GM23248 (cell line): ENCODE results near the gene CREB3L1. TPM values are rescaled to one million over a fixed set of nuclear protein-coding genes. Genes with fewer than 3 reads are reported as not detected.

Experiments
- DNase-seq: peaks from one replicate; pipeline ENCODE4 v3.0.0-alpha.2; 2015
- H2AFZ ChIP-seq: fragments of 200-600 bp; sonication (generic); 2 replicates; pipeline ENCODE4 v1.6.1; 2016; ENCODE audit warnings: antibody characterized with exemption
- H3F3A ChIP-seq: fragments of 200-600 bp; sonication (generic); 2 replicates; pipeline ENCODE4 v1.6.1; 2016; ENCODE audit warnings: mild to moderate bottlenecking, antibody characterized with exemption, mixed run types; ENCODE audit not compliant: insufficient read depth
- H3K27ac ChIP-seq: fragments of 200-600 bp; sonication (generic); 2 replicates; pipeline ENCODE4 v1.5.1; 2016; ENCODE audit warnings: mild to moderate bottlenecking
- H3K27me3 ChIP-seq: fragments of 200-600 bp; sonication (generic); replicated peaks from 2 replicates; pipeline ENCODE4 v1.6.1; 2016; ENCODE audit warnings: mild to moderate bottlenecking; ENCODE audit not compliant: insufficient read depth
- H3K36me3 ChIP-seq: fragments of 200-600 bp; sonication (generic); 2 replicates; pipeline ENCODE4 v1.6.1; 2016; ENCODE audit warnings: low read depth, mild to moderate bottlenecking
- H3K4me1 ChIP-seq: fragments of 200-600 bp; sonication (generic); 2 replicates; pipeline ENCODE4 v1.6.1; 2016; ENCODE audit warnings: mild to moderate bottlenecking; ENCODE audit not compliant: insufficient read depth
- H3K4me2 ChIP-seq: fragments of 200-600 bp; sonication (generic); one replicate; pipeline ENCODE4 v1.6.1; 2016; ENCODE audit warnings: mild to moderate bottlenecking; ENCODE audit not compliant: unreplicated experiment
- H3K4me3 ChIP-seq: fragments of 200-600 bp; sonication (generic); 2 replicates; pipeline ENCODE4 v1.5.1; 2016; ENCODE audit warnings: mild to moderate bottlenecking
- H3K79me2 ChIP-seq: fragments of 200-600 bp; sonication (generic); 2 replicates; pipeline ENCODE4 v1.6.1; 2016; ENCODE audit warnings: mild to moderate bottlenecking; ENCODE audit not compliant: insufficient read depth
- H3K9ac ChIP-seq: fragments of 200-600 bp; sonication (generic); 2 replicates; pipeline ENCODE4 v1.6.1; 2016; ENCODE audit warnings: mild to moderate bottlenecking
- H3K9me2 ChIP-seq: fragments of 200-600 bp; sonication (generic); 2 replicates; pipeline ENCODE4 v1.6.1; 2016; ENCODE audit warnings: mixed run types, mild to moderate bottlenecking, moderate library complexity; ENCODE audit not compliant: insufficient read depth
- H3K9me3 ChIP-seq: fragments of 200-600 bp; sonication (generic); one replicate; pipeline ENCODE4 v1.6.1; 2017; ENCODE audit warnings: low read depth
- H4K20me1 ChIP-seq: fragments of 200-600 bp; sonication (generic); 2 replicates; pipeline ENCODE4 v1.6.0; 2016; ENCODE audit not compliant: insufficient read depth
- EZH2 ChIP-seq: fragments of 200-600 bp; sonication (generic); IDR thresholded peaks from 2 replicates; pipeline ENCODE4 v1.6.1; 2018; ENCODE audit warnings: antibody characterized with exemption, mild to moderate bottlenecking; ENCODE audit not compliant: insufficient read depth, poor library complexity, severe bottlenecking
- EZH2phosphoT487 ChIP-seq: fragments of 200-600 bp; sonication (generic); IDR thresholded peaks from 2 replicates; pipeline ENCODE4 v1.6.1; 2018; ENCODE audit warnings: antibody characterized with exemption, moderate library complexity, mild to moderate bottlenecking, low read depth; ENCODE audit not compliant: insufficient read depth
- WGBS, 2 experiments: methylation state at CpG; one replicate each; pipeline ENCODE4 v1.1.6; 2015 to 2017; ENCODE audit warnings: low lambda C conversion rate in 2 of 2, low coverage in 1 of 2; ENCODE audit errors: missing lambda C conversion rate in 2 of 2; 5-methylcytosine and 5-hydroxymethylcytosine counted together
- in situ Hi-C: fragments of 300-500 bp; cut with MboI; formaldehyde crosslinking; loops from 2 replicates; pipeline ENCODE4 v1.15.0; 2020
- polyA plus RNA-seq: library from polyadenylated mRNA; unstranded; fragments of >200 nt; fragmentation: Nextera tagmentation; extraction: Ambion mirVana; gene quantifications from 2 replicates; pipeline ENCODE4 v1.2.1, GENCODE V29; 2016
- total RNA-seq: library from RNA; depleted of rRNA; stranded (reverse); fragments of >200 nt; shearing (Covaris generic); gene quantifications from 2 replicates; pipeline ENCODE4 v1.2.3, GENCODE V29; 2014

Gene CREB3L1
- total and polyA plus RNA-seq, 2 experiments from 2014 or later = 37.7 to 146 TPM

- TF ChIP-seq EZH2 (no peak), EZH2phosphoT487 (no peak)
- Histone ChIP-seq H3K27me3 (no peaks in the 10 kb centered on the region), H3K9me3 (no peaks in the 10 kb centered on the region), H3K9ac (peak within 1 kb of the TSS; percentile 85), H4K20me1 (no peaks in the 10 kb centered on the region), H3K4me3 (peak within 1 kb of the TSS; percentile 78), H3K79me2 (peaks cover 41% of the 10 kb centered on the region), H2AFZ (peak within 1 kb of the TSS; percentile 75), H3K36me3 (no peaks in the 10 kb centered on the region), H3F3A (no peaks in the 10 kb centered on the region), H3K9me2 (no peaks in the 10 kb centered on the region), H3K27ac (no peak within 1 kb of the TSS), H3K4me1 (peaks cover 9% of the 10 kb centered on the region; the same call in 1 of the 2 replicates), H3K4me2 (peak within 1 kb of the TSS; percentile 92)
- DNase-seq = peak; percentile 88
- WGBS, 2 experiments = 12 to 18% methylated on average over 20 to 51 of the region's 80 CpGs
- in situ Hi-C loops = no loop called here
Measured at GRCh38 chr11:46346886-46347636, 69.6 kb downstream of the CREB3L1 start, which contains the start of gene DGKZ. TSS of gene DGKZ (plus strand) at chr11:46347463. CDS start at chr11:46347660, 197 bp downstream.

DNA sequence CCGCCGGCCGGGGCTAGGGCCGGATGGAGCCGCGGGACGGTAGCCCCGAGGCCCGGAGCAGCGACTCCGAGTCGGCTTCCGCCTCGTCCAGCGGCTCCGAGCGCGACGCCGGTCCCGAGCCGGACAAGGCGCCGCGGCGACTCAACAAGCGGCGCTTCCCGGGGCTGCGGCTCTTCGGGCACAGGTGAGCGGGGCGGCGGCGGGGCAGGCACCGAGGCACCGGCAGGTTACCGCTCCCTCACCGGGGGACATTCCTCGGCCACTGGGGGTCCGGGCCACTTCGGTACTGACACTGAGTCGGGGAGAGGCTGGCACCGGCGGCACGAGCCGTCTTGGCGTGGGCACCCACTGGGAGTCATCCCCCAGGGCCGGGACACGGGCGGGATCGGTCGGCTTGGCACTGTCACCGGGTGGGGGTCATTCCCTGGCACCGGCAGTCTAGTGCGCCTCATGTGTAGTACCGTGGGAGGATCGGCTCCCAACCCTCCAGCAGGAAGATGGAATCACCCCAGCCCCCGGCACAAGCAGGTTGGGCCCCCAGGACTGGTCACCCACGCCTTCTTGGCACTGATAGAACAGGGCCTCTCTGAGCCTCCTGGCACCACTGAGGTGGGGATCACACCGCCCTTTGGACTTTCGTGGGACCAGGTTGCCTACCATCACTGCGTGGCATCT is 70.3 kb downstream of the CREB3L1 start:
- no peaks in the 10 kb centered on the region for H4K20me1 ChIP-seq
- H3K9me2 ChIP-seq = no peaks in the 10 kb centered on the region
- H3K4me2 ChIP-seq = peak overlapping the region; percentile 92
- in situ Hi-C loops = no loop called here
- H3K36me3 ChIP-seq = no peaks in the 10 kb centered on the region
- peaks cover 49% of the 10 kb centered on the region for H3K79me2 ChIP-seq
- H2AFZ ChIP-seq = peak overlapping the region; percentile 48
- peak overlapping the region; percentile 78 for H3K4me3 ChIP-seq
- H3K4me1 ChIP-seq = peaks cover 9% of the 10 kb centered on the region; the same call in 1 of the 2 replicates
- WGBS, 2 experiments = 15 to 31% methylated on average over 39 to 53 of the region's 63 CpGs
- peak; percentile 57 for DNase-seq
- no peak overlapping the region for H3K27ac ChIP-seq
- TF ChIP-seq EZH2phosphoT487 = no peak
- no peak for TF ChIP-seq EZH2
- peak overlapping the region; percentile 85 for H3K9ac ChIP-seq
- no peaks in the 10 kb centered on the region for H3F3A ChIP-seq
- H3K27me3 ChIP-seq = no peaks in the 10 kb centered on the region
- no peaks in the 10 kb centered on the region for H3K9me3 ChIP-seq

DNA sequence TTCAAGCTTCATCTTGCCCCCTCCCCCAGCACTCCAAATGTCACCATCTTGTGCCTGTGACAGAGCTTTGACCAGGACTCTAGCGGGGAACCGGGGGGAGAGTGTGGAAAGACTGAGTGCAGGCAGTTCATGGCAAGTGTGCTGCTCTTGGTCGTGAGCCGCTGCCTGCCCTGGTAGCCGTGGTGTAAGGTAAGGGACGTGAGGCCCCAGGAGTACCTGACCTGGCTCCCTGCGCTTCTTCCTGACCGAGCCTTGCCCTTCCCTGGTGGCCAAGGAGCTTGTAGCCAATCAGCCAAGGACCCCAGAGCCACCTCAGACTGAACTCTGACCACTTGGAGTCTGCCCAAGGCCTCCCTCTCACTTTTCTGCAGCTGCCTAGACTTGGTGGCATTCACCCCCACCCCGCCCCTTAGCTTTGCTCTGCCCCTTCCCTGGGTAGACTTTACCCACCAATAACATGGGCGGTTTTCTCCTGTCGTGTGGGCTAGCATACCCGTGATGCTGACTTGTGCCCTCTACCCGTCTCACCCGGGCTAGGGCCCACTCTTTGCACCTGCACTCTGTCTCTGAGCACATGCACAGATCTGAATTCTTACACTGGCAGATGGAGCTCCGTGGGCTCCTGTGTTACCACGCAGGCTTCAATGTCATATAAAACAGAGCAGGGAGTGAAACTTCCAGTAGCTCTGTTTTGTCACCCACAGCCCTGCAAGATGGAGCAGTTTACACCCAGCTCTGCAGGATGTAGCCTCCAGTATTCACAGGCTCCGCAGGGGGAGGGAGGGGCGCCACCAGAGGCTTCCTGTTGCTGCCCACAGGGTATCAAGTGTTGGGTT is 71.3 kb downstream of the CREB3L1 start:
- Histone ChIP-seq H3K9ac (peak overlapping the region; percentile 85), H3K4me1 (peaks cover 14% of the 10 kb centered on the region; the same call in 1 of the 2 replicates), H4K20me1 (no peaks in the 10 kb centered on the region), H3K9me2 (no peaks in the 10 kb centered on the region), H3K36me3 (no peaks in the 10 kb centered on the region), H3F3A (no peaks in the 10 kb centered on the region), H3K79me2 (peaks cover 59% of the 10 kb centered on the region), H3K4me3 (peak overlapping the region; percentile 78), H3K4me2 (peak overlapping the region; percentile 92), H3K27me3 (no peaks in the 10 kb centered on the region), H3K9me3 (no peaks in the 10 kb centered on the region), H3K27ac (no peak overlapping the region), H2AFZ (no peak overlapping the region)
- in situ Hi-C loops = no loop called here
- TF ChIP-seq EZH2phosphoT487 (no peak), EZH2 (no peak)
- no peak for DNase-seq
- WGBS, 2 experiments = 73 to 75% methylated on average over 17 to 18 of the region's 18 CpGs

DNA sequence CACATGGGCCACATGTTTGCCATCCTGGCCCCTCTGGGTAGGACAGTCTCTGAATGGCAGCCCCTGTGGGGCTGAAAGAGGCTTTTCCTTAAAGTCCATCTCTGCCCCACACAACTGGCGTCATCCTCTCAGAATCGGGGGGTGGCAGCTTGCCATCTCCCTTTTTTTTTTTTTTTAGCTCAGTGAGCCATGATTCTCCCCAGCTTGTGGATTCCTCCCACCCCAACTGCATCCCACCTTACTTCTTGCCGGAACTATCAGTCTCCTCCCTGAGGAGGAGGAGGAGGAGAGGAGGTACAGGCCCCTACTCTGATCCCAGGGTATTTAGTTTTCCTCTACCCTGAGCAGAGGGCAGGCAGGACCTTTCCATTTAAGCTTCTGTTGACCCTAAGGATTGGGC is 73.2 kb downstream of the CREB3L1 start:
- Histone ChIP-seq H3K4me2 (no peak overlapping the region), H3K9me2 (no peaks in the 10 kb centered on the region), H3K79me2 (peaks cover 78% of the 10 kb centered on the region), H3K4me3 (no peak overlapping the region), H3K36me3 (no peaks in the 10 kb centered on the region; the same call in 1 of the 2 replicates), H2AFZ (no peak overlapping the region), H3K4me1 (peaks cover 14% of the 10 kb centered on the region; the same call in 1 of the 2 replicates), H4K20me1 (no peaks in the 10 kb centered on the region; the same call in 1 of the 2 replicates), H3K9me3 (no peaks in the 10 kb centered on the region), H3K9ac (no peak overlapping the region), H3K27me3 (no peaks in the 10 kb centered on the region), H3F3A (no peaks in the 10 kb centered on the region), H3K27ac (no peak overlapping the region)
- TF ChIP-seq EZH2 (no peak), EZH2phosphoT487 (no peak)
- 69 to 70% methylated on average over 3 of the region's 3 CpGs for WGBS, 2 experiments
- DNase-seq = no peak
- in situ Hi-C loops = no loop called here
